Measurements from ENCODE around the gene MAPK8IP1.
"Not testable (repeated sequence)": the region's sequence is repeated elsewhere in the genome, so short reads cannot be mapped to it uniquely, and the experiment has no call there.

The MAPK8IP1 gene

DNA sequence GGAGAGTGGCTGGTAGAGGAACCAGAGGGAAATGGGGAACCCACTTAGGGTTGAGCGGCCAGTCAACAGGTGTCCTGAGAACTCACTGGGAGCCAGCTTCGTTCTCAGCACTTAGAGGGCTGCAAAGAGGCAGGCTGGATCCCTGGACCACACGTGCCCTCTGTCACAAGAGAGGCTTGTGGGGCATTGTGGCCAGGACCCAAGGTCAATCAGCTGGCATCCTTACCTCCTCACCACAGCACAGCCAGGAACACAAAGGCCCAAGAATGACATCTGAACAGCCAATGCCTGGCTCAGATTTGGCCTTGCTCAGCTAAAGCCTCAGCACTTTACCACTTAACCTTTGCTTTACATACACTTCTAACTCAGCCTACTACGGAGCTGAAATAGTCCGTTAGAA is 7.4 kb downstream of the MAPK8IP1 start:
- DNase-seq, result no peak

- DNase-seq, result peak; percentile 61
Measured at GRCh38 chr11:45894555-45895247, 9.2 kb downstream of the MAPK8IP1 start.

DNA sequence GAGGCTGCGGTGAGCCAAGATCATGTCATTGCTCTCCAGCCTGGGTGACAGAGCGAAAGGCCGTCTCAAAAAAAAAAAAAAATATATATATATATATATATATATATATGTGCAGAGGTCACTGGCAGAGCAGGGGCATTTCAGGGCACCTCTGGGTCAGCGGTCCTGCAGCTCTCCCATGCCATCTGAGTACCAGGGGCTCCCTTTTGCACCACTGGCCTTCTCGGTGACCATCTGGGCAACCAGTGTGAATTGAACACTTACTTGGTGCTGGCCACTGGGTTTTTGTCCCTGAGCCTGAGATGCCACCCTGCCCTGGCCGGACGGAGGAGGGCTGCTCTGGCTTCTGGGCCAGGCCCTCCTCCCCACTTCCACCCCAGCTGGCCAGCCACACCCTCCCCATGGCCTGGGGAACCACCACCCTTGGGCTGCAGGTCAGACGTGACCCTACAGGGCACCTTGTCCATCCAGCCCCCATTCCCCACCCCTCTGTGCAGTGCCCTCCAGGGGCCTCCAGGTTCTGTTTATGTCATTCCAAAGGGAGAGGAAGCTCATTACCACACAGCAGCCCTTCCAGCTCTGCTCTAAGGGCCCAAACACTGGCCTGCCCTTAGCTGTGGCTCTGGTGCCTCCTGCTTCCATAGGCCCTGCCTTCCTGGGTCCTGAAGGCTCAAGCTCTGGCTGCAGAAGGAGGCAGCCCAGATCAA is 10.3 kb downstream of the MAPK8IP1 start:
- DNase-seq, result peak; percentile 52

GRCh38 chr11:45896422-45896984 is 11.1 kb downstream of the MAPK8IP1 start:
- peak; percentile 89 for DNase-seq

DNA sequence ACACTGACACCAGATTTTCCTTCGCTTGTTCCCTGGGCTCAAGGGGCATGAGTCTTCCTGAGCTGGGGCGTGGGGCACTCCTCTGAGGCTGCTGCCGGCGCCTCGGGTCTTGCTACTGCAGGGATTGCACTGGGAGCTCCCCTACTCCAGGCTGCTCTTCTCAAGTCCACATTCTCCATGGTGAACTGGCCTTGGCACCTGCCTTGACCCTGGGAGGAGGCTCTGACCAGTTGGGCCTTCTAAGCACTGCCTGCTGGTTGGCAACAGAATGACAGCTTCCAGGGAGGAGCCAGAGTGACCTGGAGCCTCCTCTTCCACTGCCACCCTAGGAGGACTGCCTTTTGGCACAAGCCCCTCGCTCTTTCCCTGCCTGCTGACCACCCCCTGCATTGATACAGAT is 12.1 kb downstream of the MAPK8IP1 start:
- DNase-seq, result no peak

DNA sequence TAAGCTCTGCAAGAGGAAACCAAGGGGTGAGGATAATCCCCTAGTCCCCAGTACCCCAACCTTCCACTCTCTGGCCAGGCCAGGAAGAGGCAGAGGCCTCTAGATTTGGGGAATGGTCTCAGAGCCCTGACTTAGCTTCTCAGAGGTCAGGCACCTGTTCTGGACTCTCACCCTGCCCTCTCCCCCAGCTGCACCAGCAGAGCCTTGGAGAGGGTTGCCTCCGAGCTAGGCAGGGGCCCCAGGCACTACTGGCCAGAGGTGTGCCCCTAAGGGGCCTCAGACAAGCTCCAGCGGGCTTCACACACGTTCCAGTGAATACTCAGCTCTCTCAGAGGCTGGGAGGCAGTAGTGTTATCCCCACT is 13.6 kb downstream of the MAPK8IP1 start:
- no peak for DNase-seq

DNA sequence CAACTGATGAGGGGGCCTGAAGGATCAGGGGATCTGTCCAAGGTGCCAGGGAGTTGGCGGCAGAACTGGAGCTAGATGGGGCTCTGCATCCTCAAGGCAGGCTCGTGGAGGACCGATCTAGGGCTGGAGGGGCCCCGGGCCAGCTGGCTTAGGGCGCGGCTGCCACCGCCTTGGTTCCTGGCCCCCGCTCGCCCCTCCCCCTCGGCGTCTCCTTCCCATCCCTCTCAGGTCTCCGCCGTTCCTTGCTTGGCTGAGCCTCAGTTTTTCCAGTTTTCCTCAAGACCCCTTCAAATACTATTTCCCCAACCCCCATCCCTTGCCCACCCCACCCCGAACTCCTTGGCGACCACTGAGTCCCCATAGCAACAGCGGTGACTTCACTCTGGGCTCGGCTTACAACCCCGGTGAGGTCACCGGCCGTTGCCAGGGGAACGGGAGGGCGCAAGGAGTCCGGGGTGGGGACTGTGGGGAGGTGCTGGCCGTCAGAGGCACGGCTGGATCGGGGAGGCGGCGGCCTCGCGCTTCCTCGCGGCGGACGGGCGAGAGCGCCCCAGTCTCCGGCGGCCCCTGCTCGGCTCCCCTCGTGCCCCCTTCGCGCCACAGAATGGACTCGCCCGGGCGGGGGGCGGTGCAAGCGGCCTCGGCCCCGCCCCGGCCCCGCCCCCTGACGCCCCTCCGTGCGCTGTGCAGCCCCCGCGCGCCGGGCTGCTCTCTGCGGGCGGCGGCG is 14.2 kb downstream of the MAPK8IP1 start:
- DNase-seq, result peak; percentile 99

DNA sequence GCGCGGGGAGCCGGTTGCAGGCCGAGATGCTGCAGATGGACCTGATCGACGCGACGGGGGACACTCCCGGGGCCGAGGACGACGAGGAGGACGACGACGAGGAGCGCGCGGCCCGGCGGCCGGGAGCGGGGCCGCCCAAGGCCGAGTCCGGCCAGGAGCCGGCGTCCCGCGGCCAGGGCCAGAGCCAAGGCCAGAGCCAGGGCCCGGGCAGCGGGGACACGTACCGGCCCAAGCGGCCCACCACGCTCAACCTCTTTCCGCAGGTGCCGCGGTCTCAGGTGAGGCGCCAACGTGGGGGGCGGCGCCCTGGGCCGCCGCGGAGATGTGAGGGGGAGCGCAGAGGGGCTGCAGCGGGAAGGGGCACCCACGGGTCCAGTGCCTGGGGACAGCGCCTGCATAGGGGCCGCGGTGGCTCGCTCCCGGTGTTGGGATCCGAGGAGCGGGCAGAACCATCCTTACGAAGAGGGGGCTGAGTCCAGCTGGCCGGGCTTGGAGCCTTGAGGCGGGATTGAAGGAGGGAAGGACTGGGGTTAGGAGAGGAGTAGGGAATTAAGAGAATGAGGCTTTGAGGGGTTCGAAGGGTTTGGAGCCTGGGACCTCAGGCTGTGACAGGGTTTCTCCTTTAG is 14.8 kb downstream of the MAPK8IP1 start:
- peak; percentile 37 for DNase-seq

DNA sequence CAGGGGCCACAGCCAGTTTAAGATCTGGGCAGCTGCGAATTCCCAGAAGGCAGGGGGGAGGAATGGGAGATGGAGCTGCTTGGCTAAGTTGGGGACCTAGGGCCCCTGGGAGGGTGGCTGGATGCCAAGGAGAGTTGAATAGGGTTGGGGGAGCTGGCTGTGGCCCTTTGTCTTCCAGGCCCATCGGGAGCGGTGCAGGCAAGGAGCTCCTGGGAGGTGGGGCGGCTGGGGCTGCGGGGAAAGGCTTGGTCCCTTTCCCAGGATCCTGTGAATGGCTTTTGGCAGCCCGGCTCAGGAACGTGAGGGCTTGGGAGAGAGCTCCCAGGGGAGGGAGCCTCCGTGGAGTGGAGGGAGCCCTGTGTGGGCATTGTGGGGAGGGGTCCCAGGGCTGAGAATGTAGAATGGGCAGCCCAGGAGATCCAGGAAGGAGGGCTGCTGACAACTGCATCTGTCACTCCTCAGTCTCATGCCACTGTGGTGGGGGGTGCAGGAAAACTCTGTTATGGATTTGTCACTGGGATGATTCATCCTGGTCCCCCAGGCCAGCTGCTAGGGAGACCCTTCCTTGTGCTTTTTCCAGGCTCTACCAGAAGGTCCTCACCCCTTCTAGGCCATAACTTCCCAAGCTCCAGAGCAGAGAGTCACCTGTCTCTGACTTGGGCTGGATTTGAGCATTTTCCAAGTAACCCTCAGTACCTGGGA is 15.6 kb downstream of the MAPK8IP1 start:
- DNase-seq, result peak; percentile 55

GRCh38 chr11:45901626-45902025 is 16.2 kb downstream of the MAPK8IP1 start:
- no peak for DNase-seq

GRCh38 chr11:45902452-45903380 is 17.3 kb downstream of the MAPK8IP1 start:
- no peak for DNase-seq

GRCh38 chr11:45904309-45904915 is 19.0 kb downstream of the MAPK8IP1 start:
- DNase-seq, result no peak

DNA sequence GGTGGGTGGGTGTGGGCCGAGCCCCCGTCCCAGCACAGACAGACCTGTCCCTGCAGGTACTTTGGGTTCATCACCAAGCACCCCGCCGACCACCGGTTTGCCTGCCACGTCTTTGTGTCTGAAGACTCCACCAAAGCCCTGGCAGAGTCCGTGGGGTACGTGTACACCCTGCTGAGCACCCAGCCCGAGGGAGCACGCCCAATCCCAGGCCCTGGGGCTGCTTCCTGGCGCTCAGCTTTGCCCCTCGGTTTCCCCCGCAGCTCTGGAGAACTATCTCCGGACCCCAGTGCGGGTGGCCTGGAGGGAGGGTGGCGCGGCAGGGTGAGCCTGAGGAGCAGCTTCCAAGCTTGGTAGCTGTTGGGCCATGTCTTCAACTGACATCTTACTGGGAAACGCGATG is 19.6 kb downstream of the MAPK8IP1 start:
- no peak for DNase-seq

DNA sequence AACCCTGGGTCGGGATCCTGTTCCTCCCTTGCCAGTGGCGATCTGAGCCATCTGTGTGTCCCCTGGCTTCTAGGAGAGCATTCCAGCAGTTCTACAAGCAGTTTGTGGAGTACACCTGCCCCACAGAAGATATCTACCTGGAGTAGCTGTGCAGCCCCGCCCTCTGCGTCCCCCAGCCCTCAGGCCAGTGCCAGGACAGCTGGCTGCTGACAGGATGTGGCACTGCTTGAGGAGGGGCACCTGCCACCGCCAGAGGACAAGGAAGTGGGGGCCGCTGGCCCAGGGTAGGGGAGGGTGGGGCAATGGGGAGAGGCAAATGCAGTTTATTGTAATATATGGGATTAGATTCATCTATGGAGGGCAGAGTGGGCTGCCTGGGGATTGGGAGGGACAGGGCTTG is 20.1 kb downstream of the MAPK8IP1 start:
- DNase-seq, result not testable (repeated sequence)

DNA sequence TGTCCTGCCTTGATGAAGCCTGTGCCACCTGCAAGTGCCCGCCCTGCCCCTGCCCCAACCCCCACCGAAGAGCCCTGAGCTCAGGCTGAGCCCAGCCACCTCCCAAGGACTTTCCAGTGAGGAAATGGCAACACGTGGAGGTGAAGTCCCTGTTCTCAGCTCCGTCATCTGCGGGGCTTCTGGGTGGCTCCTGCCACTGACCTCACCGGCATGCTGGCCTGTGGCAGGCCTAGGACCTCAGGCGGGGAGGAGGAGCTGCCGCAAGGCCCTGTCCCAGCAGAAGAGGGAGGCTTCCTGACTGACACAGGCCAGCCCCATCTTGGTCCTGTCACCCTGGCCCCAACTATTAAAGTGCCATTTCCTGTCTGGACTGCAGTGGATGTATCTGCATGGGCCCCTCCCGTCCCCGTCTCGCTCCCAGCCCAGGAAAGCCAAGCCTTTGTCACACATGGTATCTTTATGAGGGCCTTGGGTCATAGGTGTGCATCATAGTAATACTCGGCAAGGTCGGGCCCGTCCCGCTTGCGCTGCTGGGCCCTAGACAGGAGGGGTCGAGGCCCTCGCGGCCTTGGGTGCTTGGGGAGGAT is 20.7 kb downstream of the MAPK8IP1 start:
- DNase-seq, result no peak

GRCh38 chr11:45906965-45907611 is 21.6 kb downstream of the MAPK8IP1 start, which contains the start of gene FREY1:
Gene FREY1 (minus strand): TSS chr11:45907271. CDS start chr11:45907245, 26 bp downstream.
- no peak for DNase-seq

- no peak for DNase-seq
Measured at GRCh38 chr11:45907911-45908370, 22.5 kb downstream of the MAPK8IP1 start.

- DNase-seq, result no peak
Measured at GRCh38 chr11:45909594-45910475, 24.4 kb downstream of the MAPK8IP1 start.

- DNase-seq, result no peak
Measured at GRCh38 chr11:45910623-45911022, 25.2 kb downstream of the MAPK8IP1 start.
